Measurements from ENCODE around the gene RNF112.
"Not testable (repeated sequence)": the region's sequence is repeated elsewhere in the genome, so short reads cannot be mapped to it uniquely, and the experiment has no call there.

Gene RNF112

DNA sequence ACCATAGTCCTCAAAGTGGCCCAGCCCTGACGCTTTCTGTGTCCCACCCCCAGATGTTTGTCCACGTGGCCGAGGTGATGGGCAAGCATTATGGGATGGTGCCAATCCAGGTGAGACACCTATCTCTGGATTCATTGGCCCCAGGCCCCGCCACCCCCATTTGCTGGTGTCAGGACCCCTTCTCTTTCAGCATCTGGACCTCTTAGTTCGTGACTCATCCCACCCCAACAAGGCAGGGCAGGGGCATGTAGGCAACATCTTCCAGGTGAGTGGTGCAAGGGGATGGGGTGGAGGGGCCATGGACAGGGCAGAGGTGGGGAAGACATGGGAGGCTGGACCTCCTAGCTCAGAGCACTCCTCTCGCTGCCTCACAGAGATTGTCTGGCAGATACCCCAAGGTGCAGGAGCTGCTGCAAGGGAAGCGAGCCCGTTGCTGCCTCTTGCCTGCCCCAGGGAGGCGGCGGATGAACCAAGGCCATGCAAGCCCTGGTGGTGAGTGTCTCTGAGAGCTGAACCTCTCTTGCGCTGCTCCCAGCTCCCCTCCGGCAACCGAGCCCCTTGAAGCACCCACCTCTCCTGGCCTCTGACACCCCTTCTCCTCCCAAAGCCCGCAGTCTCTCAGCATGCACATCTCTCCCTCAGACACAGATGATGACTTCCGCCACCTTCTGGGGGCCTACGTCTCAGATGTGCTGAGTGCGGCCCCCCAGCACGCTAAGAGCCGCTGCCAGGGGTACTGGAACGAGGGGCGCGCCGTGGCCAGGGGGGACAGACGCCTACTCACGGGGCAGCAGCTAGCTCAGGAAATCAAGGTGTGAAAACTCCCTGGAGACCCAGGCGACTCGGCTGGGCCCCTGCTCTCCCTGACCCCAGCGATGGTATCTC is 3.6 kb downstream of the RNF112 start:
- no peak for DNase-seq (ENCODE audit: low spot score)

DNA sequence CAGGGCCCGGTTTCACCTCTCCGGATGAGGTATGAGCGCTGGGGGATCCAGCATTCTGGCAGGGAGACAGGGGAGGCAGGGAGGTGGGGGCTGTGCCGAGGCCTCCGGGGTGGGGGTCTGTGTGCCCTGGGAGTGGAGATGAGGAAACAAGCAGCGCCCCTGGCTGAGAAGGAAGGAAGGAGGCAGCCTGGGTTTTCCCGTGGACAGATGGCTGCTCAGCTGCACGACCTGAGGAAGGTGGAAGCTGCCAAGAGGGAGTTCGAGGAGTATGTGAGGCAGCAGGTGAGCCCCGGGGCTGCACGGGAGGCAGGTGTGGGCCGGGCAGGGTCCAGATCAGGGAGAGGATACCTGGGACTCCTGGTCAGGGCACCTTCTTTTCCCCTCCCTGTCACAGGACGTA is 4.3 kb downstream of the RNF112 start:
- no peak for DNase-seq (ENCODE audit: low spot score)

DNA sequence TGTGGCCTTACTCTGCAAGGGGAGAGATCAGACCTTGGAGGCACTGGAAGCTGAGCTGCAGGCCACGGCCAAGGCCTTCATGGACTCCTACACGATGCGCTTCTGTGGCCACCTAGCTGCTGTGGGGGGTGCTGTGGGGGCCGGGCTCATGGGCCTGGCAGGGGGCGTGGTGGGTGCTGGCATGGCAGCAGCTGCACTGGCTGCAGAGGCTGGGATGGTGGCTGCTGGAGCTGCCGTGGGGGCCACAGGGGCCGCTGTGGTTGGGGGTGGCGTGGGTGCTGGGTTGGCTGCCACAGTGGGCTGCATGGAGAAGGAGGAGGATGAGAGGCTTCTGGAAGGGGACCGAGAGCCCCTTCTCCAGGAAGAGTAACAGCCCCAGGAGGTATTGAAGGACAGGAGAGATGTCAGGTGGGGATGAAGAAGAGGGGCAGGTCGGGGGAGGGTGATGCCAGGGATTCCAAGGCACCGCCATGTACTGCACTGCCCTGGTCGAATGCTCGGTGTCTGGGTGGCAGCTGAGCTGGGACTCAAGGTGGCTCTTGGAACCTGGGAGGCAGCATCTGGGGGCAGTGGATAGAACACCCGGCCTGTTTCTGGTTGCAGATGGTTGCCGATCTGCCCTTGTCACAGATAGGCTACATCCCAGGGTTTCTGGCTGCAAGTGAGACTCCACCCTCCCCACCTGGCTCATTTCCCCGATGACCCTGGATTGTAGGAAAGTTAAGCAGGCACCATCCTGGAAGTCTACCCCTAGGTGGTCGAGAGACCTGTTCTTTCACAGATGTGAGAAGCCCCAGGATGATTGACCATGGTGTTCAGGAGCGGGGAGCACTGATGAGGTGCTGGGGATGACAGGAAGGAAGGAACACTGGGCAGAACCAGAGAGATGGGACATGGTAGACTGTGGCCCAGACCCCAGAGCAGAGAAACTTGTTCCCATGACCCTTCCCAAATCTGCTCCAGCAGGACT is 5.1 kb downstream of the RNF112 start:
- no peak for DNase-seq (ENCODE audit: low spot score)

DNA sequence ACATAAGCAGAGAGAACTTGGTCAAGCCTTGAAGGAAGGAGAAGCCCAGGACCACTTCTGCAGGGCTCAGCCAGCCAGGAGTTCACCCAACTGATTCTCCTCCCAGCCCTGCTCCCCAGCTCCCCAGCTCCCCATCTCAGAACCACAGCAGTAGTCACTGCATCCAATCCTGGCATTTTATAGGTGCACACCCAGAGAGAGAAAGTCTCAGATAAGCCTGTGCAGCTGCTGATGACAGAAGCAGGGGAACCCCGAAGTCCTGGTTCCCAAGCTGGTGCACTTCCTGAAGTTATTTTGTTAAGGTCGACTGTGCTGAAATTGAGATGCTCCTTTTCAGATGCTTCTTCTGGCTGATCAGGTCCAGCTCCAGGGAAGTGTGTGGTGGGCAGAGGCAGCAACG is 6.6 kb downstream of the RNF112 start:
- DNase-seq (ENCODE audit: low spot score), result no peak

DNA sequence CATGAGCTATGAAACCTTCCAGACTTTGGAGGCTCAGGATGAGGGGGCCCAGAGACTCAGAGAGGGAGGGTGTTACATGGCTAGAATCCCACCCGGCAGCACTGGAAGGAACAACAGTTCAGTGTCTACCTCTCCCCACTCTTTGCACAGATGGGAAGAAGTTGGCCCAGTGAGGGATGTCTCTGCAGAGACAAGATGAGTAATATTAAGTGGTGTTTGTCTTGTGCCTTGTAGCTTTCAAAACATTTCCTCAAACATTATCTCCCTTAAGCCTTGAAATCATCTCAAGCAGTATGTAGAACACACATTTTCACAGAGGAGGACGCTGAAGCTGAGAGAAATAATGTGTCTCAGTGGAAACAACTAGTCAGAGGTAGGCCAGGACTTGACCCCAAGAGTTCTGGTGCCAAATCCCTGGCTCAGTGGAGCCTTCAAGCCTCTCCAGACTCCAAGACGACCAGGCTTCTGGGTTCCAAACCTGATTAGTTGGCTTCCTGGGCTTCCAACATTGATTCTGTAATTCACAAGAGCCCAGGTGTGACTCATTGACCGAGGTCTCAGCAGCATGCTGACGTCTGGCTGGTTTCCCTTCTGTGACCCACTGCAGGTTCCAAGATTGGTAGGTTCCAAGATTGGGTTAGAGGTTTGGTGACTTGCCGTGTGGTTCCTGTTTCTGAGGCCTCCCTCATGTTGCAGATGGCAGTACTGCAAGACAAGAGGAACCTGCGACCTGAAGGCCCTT is 7.4 kb downstream of the RNF112 start:
- peak; percentile 16 for DNase-seq (ENCODE audit: low spot score)

DNA sequence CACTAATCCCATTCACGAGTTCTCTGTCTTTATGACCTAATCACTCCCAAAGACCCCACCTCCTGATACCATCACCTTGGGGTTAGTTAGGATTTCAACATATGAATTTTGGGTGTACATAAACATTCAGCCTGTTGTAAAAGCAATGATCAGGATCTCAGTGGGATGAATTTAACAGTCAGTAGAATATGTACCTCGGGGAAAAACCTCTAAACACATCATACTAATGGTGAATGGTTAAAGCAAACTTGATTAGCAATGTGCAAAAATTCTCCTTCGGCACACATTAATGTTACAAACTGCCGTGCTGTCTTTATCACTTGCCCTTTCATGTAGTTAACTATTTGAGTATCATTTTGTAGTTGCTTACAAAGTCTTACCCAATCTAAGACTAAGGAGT is 10.2 kb downstream of the RNF112 start:
- no peak for DNase-seq (ENCODE audit: low spot score)

DNA sequence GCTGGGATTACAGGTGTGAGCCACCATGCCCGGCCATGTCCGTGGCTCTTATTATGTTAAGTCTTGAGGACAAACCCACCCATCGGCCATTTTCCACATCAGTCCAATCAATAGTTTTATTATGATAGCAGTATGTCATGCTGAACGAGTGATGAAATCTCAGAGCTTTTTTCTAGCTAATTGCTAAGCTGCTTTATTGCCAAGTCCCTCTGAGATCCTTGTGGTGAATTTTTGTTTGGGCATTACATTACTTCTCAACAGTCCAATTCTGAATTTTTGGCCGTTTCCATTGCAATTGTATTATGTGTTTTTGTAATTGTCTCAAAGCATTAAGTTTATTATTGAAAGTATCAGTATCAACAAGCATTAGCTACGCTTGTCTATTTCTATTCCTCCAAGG is 10.9 kb downstream of the RNF112 start:
- no peak for DNase-seq (ENCODE audit: low spot score)

DNA sequence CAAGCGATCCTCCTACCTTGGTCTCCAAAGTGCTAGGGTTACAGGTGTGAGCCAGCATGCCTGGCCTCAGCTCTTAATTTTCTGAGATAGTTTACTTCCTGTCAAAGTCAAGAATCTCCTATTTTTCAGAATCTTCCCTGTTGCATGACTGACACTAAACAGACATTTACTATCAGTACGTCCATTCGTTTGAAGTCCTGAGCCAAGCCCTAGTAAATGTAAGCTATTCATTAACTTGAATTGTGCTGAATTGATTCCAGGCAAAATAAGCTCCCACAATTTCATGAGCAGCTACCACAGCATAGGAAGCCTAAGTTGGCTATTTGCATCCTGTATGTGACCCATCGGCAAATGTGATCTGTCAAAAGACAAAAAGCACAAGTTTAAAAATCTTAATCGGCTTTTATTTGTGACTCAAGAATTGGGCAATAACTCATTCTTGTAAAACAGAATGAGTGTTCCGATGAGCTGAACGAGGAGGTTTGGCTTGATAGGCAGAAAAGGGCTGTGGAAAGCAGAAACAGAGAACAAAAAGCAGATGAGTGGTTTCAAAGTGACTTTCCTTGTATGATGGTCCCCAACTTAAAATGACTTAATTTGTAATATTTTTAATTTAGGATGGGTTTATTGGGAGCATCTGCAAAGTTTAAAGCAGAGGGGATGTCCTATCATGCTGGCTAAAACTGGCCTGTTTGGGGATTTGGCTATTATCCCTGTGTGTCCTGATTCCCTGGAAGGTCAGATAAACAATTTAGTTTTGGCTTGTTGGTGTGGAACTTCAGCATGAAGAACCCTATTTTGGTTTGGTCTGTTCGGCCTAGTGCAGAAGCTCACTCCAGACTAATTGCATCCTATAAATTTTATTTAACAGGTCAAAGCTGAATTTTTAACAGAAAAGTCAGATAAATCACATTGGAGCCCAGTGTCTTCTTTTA is 14.2 kb downstream of the RNF112 start:
- no peak for DNase-seq (ENCODE audit: low spot score)

DNA sequence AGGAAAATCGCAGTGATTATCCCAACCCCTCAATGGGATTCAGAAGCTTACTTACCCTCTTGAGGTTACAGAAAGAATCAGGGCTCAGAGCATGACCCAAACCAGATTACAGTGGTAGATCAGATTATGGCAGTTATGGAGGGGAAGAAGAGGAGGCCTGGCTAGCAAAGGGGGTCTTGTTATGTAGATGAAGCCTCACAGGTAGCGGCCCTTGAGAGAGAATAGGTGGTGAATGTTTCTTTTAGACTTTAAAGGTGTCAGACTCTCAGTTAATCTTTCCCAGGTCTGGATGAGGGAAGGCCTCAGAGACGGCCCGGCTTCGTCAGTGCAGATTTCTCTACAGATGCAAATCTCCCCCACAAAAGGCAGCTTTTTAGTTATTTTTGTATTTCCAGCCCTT is 15.6 kb downstream of the RNF112 start:
- no peak for DNase-seq (ENCODE audit: low spot score)

DNA sequence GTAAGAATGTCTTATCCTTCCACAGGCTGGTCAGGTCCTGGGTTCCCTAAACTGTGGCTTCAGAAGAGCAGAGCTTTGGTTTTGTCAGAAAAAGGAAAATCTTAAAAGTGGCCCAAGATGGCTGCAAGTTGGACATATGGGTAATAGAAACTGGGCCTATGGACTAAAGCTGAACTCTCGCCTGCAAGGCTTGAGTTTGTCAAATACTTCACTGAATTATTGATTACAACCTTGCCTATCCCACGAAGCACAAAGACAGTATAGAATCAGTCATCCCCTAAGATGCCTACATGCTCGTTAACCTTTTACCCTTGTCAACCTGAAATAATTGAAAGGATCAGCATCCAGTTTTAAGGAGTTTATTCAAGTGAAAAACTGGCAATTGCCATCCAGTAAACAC is 20.7 kb downstream of the RNF112 start:
- no peak for DNase-seq (ENCODE audit: low spot score)

DNA sequence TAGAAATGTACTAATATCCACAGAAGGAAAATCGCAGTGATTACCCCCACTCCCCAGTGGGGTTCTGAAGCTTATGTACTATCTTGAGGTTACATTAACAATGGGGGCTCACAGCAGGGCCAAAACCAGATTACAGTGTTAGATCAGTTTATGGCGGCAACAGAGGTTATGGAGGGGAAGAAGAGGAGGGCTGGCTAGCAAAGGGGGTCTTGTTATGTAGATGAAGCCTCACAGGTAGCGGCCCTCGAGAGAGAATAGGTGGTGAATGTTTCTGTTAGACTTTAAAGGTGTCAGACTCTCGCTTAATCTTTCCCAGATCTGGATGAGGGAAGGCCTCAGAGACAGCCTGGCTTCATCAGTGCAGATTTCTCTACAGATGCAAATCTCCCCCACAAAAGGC is 22.2 kb downstream of the RNF112 start:
- DNase-seq (ENCODE audit: low spot score), result no peak

DNA sequence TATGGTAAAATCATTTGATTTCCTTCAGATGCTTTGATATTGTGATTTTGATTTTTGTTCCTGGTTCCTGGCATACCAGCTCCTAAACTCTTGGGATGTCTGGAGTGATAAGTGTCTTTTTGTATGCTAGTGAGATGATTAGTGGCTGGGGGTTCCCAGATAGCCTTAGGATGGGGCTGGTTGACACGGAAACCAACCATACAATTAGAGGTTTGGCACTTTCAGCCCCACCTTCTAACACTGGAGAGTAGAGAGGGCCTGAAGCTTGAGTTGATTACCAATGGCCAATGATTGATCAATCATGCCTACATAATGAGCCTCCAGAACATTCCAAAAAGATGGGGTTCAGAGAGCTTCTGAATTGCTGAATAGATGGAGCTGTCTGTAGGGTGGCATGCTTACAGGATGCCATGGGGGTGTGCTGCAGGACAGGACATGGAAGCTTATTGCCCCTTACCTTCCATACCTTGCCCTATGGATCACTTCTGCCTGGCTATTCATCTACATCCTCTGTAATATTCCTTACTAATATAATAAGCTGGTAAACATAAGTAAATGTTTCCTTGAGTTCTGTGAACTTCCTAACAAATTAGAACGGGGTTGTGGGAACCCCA is 22.8 kb downstream of the RNF112 start:
- DNase-seq (ENCODE audit: low spot score), result no peak

DNA sequence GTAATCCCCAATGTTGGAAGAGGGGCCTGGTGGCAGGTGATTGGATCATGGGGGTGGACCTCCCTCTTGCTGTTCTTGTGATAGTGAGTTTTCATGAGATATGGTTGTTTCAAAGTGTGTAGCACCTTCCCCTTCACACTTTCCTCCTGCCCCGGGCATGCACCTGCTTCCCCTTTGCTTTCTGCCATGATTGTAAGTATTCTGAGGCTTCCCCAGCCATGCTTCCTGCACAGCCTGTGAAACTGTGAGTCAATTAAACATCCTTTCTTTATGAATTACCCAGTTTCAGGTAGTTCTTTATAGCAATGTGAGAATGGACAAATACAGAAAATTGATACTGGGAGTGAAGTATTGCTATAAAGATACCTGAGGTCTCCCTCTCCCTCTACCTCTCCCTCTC is 29.4 kb downstream of the RNF112 start:
- DNase-seq (ENCODE audit: low spot score), result no peak

DNA sequence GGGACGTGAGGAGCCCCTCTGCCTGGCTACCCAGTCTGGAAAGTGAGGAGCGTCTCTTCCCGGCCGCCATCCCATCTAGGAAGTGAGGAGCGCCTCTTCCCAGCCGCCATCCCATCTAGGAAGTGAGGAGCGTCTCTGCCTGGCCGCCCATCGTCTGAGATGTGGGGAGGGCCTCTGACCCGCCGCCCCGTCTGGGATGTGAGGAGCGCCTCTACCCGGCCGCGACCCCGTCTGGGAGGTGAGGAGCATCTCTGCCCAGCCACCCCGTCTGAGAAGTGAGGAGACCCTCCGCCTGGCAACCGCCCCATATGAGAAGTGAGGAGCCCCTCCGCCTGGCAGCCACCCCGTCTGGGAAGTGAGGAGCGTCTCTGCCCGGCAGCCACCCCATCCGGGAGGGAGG is 30.3 kb downstream of the RNF112 start:
- not testable (repeated sequence) for DNase-seq (ENCODE audit: low spot score)

DNA sequence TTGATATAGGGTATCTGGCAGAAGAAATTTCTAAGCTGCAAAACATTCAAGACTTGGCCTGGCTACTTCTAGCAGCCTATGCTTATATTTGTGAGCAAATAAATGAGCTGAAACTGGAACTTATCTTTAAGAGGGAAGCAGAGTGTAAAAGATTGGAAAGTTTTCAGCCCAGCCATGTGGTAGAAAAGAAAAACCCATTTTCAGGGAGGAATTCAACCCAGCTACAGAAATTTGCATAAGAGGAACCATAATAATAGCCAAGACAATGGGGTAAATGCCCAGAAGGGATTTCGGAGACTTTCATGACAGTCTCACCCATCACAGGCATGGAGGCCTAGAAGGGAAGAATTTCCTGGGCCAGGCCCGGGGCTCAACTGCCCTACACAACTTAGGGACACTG is 31.7 kb downstream of the RNF112 start:
- no peak for DNase-seq (ENCODE audit: low spot score)

DNA sequence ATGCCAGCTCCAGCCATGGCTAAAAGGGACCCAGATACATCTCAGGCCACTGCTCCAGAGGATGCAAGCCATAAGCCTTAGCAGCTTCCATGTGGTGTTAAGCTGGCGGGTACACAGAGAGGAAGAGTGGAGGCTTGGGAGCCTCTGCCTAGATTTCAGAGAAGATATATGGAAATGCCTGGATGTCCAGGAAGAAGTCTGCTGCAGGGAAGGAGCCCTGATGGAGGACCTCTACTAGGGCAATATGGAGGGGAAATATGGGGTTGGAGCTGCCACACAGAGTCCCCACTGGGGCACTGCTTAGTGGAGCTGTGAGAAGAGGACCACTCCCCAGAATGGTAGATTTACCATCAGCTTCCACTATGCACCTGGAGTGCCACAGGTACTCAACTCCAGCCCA is 32.1 kb downstream of the RNF112 start:
- no peak for DNase-seq (ENCODE audit: low spot score)

DNA sequence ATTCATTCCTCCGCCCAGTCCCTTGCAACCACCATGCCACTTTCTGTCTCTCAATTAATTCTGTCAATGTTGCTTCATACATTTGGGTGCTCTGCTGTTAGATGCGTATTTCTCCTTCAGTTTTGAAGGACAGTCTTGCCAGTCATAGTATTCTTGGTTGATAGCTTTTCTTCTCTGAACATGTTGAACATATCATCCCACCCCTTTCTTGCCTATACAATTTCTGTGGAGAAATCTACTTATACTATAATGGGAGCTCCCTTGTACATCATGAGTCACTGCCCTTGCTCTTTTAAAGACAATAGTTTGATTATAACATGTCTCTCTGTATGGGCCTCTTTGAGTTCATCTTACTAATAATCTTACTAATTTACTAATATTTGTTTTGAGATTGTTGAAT is 34.1 kb downstream of the RNF112 start:
- no peak for DNase-seq (ENCODE audit: low spot score)

DNA sequence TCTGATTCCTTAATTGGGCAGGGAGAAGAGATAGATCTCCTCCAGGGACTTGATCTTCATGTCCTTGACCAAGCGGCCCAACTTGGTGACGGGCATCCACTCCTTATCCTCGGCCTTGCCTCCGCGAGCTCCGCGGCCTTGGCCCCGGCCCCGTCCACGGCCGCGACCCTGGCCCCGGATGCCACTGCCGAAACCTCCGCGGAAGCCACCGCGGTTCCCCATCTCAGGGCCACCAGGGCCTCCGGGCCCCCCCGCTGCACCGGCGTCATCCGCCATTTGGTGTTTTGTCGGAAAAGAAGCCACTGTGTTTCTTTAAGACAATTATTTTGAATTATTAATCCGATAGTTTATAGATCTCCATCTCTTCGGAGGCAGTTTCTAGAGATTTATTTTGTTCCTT is 35.5 kb downstream of the RNF112 start:
- DNase-seq (ENCODE audit: low spot score), result not testable (repeated sequence)

DNA sequence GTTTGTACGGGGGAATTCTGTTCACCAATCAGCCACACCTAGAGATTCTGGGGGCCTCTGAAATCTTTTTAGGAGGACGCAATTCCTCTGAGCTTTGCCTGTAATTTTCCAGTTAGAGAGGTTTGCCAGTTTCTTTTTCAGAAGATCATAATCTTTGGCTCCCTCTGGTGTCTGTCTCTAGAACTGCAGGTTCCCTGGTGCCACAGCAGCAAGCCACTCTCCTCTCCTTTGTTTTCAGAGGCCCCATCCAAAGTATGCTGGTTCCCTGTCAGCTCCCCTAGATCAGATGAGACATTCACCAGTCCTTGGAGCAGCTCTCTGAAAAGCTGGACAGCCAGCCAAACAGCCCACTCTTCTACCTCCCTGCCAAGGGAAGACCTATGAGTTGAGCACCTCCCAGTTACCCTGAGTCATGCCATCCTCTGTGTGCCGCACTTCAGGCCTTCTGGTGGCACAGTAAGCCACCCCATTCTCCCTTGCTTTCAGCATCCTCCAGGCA is 36.1 kb downstream of the RNF112 start:
- DNase-seq (ENCODE audit: low spot score), result peak; percentile 84
